Stimulated activated CD4-positive, alpha-beta T cell treated with anti-CD3 and anti-CD28 coated beads, Interleukin-12 subunit alpha, Interleukin-12 subunit beta, amount 100 ng/mL, for 24 hours (primary cell): Measurements from ENCODE around the gene ATP1B1.

Source experiments
- DNase-seq, 2 experiments: peaks; one replicate each; pipeline ENCODE4 v3.0.0-alpha.2; 2020; ENCODE audit warnings: low read depth in 2 of 2

ATP1B1 gene

GRCh38 chr1:169094897-169095569 lies 11.5 kb upstream of the ATP1B1 start:
- no peak for DNase-seq

GRCh38 chr1:169098380-169098779 lies 8.1 kb upstream of the ATP1B1 start:
- DNase-seq: no peak

- DNase-seq: no peak
These were observed 6.9 kb upstream of the ATP1B1 start for GRCh38 chr1:169099561-169099960.

GRCh38 chr1:169100208-169100607 lies 6.3 kb upstream of the ATP1B1 start:
- DNase-seq: no peak

- no peak for DNase-seq
These were observed 5.8 kb upstream of the ATP1B1 start for GRCh38 chr1:169100651-169101088.

GRCh38 chr1:169102567-169102966 lies 3.9 kb upstream of the ATP1B1 start:
- DNase-seq: no peak

- DNase-seq: no peak
These were observed 3.5 kb upstream of the ATP1B1 start for GRCh38 chr1:169103002-169103401.

- no peak for DNase-seq
These were observed 3.0 kb upstream of the ATP1B1 start for GRCh38 chr1:169103480-169103893.

- DNase-seq: no peak
These were observed 1.4 kb upstream of the ATP1B1 start for GRCh38 chr1:169105087-169105433.

GRCh38 chr1:169105434-169106094 lies 926 bp upstream of the ATP1B1 start:
- no peak for DNase-seq

- no peak for DNase-seq
These were observed 572 bp downstream of the ATP1B1 start for GRCh38 chr1:169106921-169107602.

GRCh38 chr1:169107603-169108208 lies 1.2 kb downstream of the ATP1B1 start:
- DNase-seq: no peak

- DNase-seq: no peak
These were observed 1.7 kb downstream of the ATP1B1 start for GRCh38 chr1:169108223-169108622.

- DNase-seq: no peak
These were observed 2.5 kb downstream of the ATP1B1 start for GRCh38 chr1:169108863-169109560.

GRCh38 chr1:169109561-169110134 lies 3.2 kb downstream of the ATP1B1 start:
- no peak for DNase-seq

GRCh38 chr1:169110236-169110635 lies 3.7 kb downstream of the ATP1B1 start:
- DNase-seq: no peak

GRCh38 chr1:169110689-169111447 lies 4.4 kb downstream of the ATP1B1 start:
- no peak for DNase-seq

GRCh38 chr1:169111472-169111871 lies 5.0 kb downstream of the ATP1B1 start:
- DNase-seq: no peak

- no peak for DNase-seq
These were observed 5.8 kb downstream of the ATP1B1 start for GRCh38 chr1:169112241-169112640.

GRCh38 chr1:169113613-169114119 lies 7.2 kb downstream of the ATP1B1 start:
- DNase-seq: no peak
